GM12878 (cell line): ENCODE measurements around the gene NLGN2.

Source experiments
- CEBPB ChIP-seq, 2 experiments: fragments of 150-350 bp in 1 of 2; IDR thresholded peaks; 2 replicates each; pipeline ENCODE4 v1.6.1; 2012 to 2014; ENCODE audit warnings: low read depth in 2 of 2, low read length in 2 of 2, borderline replicate concordance in 1 of 2, inconsistent platforms in 1 of 2
- EZH2 ChIP-seq: IDR thresholded peaks from 2 replicates; pipeline ENCODE4 v1.6.1; 2012; ENCODE audit warnings: low read depth, mild to moderate bottlenecking, control low read depth, inconsistent platforms, low read length, borderline replicate concordance; ENCODE audit not compliant: control insufficient read depth
- FOS ChIP-seq: IDR thresholded peaks from 3 replicates; pipeline ENCODE4 v1.6.1; 2011; ENCODE audit warnings: borderline replicate concordance; ENCODE audit not compliant: insufficient read length; ENCODE audit errors: extremely low read depth
- NFYA ChIP-seq: IDR thresholded peaks from 2 replicates; pipeline ENCODE4 v1.6.1; 2011; ENCODE audit warnings: low read depth, mild to moderate bottlenecking, low read length, improper control_type of control experiment, borderline replicate concordance
- PML ChIP-seq: IDR thresholded peaks from 2 replicates; pipeline ENCODE4 v1.6.1; 2012; ENCODE audit warnings: low read length, inconsistent platforms
- POLR2A ChIP-seq: IDR thresholded peaks from 2 replicates; pipeline ENCODE4 v1.6.1; 2011; ENCODE audit warnings: low read depth, mild to moderate bottlenecking, low read length
- POLR2AphosphoS5 ChIP-seq: IDR thresholded peaks from 2 replicates; pipeline ENCODE4 v1.6.1; 2011; ENCODE audit warnings: mild to moderate bottlenecking, low read length, inconsistent platforms
- SIN3A ChIP-seq: IDR thresholded peaks from 2 replicates; pipeline ENCODE4 v1.6.1; 2012; ENCODE audit warnings: low read depth, low read length, improper control_type of control experiment
- TCF12 ChIP-seq: IDR thresholded peaks from 2 replicates; pipeline ENCODE4 v1.6.1; 2011; ENCODE audit warnings: low read depth, mild to moderate bottlenecking, low read length
- TF ChIP-seq, protein P1 (sequence below): fragments of 450-650 bp; IDR thresholded peaks from 2 replicates; pipeline ENCODE4 v1.6.1; 2016; ENCODE audit warnings: mild to moderate bottlenecking, moderate library complexity, borderline replicate concordance
- TF ChIP-seq, protein P2 (sequence below): fragments of 450-650 bp; IDR thresholded peaks from 2 replicates; pipeline ENCODE4 v1.6.1; 2016; ENCODE audit warnings: mild to moderate bottlenecking
- TF ChIP-seq, protein P3 (sequence below): fragments of 450-650 bp; IDR thresholded peaks from 2 replicates; pipeline ENCODE4 v1.6.1; 2017; ENCODE audit warnings: low read depth, mild to moderate bottlenecking, moderate library complexity
- TF ChIP-seq, protein P4 (sequence below): IDR thresholded peaks from 2 replicates; pipeline ENCODE4 v1.6.1; 2012; ENCODE audit warnings: low read depth, low read length, improper control_type of control experiment
- TF ChIP-seq, protein P5 (sequence below), 3 experiments: IDR thresholded peaks in 2 of 3; conservative IDR thresholded peaks in 1 of 3; 2 replicates each; pipeline ENCODE4 v1.5.1; 2011; ENCODE audit warnings: low read depth in 3 of 3, low read length in 3 of 3, mild to moderate bottlenecking in 3 of 3, control low read depth in 2 of 3, moderate library complexity in 2 of 3, inconsistent platforms in 1 of 3, mixed read lengths in 1 of 3; ENCODE audit not compliant: control insufficient read depth in 2 of 3, insufficient read depth in 1 of 3; ENCODE audit errors: extremely low read depth in 1 of 3

DNA sequence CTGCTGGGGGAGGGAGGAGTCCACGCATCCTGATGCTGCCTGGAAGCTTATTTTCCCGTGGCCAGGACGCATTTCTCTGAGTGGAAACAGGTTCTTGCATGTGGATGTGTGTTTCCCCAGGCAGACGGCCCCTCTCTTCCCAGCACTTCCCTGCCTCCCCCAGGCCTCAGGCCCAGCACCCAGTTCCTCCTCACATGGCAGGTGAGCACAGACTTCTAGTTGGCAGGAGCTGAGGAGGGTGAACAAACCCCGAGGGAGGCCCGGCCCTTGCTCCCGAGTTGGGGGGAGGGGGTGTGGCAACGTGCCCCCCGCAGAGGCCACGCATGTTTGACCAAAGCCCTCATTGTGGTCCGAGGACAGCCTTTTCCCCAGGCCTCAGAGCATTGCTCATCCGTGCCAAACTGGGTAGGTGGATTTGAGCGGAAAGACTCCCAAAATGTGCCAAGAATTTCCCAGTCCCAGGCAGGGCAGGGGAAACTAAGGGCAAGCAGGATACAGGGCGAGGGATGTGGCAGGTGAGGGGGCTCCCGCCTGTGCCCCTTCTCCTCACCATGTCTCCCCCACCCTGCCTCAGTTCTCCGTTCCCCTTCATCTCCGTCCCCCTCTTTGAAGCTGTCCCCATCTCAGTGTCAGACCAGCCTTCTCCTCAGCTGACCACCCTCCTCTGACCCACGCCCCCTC lies 11.0 kb downstream of the NLGN2 start:
- TF ChIP-seq FOS = no peak
- TF ChIP-seq, protein P1, sequence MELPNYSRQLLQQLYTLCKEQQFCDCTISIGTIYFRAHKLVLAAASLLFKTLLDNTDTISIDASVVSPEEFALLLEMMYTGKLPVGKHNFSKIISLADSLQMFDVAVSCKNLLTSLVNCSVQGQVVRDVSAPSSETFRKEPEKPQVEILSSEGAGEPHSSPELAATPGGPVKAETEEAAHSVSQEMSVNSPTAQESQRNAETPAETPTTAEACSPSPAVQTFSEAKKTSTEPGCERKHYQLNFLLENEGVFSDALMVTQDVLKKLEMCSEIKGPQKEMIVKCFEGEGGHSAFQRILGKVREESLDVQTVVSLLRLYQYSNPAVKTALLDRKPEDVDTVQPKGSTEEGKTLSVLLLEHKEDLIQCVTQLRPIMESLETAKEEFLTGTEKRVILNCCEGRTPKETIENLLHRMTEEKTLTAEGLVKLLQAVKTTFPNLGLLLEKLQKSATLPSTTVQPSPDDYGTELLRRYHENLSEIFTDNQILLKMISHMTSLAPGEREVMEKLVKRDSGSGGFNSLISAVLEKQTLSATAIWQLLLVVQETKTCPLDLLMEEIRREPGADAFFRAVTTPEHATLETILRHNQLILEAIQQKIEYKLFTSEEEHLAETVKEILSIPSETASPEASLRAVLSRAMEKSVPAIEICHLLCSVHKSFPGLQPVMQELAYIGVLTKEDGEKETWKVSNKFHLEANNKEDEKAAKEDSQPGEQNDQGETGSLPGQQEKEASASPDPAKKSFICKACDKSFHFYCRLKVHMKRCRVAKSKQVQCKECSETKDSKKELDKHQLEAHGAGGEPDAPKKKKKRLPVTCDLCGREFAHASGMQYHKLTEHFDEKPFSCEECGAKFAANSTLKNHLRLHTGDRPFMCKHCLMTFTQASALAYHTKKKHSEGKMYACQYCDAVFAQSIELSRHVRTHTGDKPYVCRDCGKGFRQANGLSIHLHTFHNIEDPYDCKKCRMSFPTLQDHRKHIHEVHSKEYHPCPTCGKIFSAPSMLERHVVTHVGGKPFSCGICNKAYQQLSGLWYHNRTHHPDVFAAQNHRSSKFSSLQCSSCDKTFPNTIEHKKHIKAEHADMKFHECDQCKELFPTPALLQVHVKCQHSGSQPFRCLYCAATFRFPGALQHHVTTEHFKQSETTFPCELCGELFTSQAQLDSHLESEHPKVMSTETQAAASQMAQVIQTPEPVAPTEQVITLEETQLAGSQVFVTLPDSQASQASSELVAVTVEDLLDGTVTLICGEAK = no peak
- TF ChIP-seq, protein P2, sequence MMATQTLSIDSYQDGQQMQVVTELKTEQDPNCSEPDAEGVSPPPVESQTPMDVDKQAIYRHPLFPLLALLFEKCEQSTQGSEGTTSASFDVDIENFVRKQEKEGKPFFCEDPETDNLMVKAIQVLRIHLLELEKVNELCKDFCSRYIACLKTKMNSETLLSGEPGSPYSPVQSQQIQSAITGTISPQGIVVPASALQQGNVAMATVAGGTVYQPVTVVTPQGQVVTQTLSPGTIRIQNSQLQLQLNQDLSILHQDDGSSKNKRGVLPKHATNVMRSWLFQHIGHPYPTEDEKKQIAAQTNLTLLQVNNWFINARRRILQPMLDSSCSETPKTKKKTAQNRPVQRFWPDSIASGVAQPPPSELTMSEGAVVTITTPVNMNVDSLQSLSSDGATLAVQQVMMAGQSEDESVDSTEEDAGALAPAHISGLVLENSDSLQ = no peak
- TF ChIP-seq TCF12 = no peak
- no peak for TF ChIP-seq SIN3A
- no peak for TF ChIP-seq POLR2A
- no peak for TF ChIP-seq POLR2AphosphoS5
- no peak for TF ChIP-seq PML
- TF ChIP-seq NFYA = no peak
- no peak for TF ChIP-seq EZH2
- no peak for TF ChIP-seq CEBPB (IDR thresholded peaks at IDR 0.05; ENCODE audit: borderline replicate concordance in 1 of 2, low read depth in 2 of 2, low read length in 2 of 2)
- TF ChIP-seq, protein P3, sequence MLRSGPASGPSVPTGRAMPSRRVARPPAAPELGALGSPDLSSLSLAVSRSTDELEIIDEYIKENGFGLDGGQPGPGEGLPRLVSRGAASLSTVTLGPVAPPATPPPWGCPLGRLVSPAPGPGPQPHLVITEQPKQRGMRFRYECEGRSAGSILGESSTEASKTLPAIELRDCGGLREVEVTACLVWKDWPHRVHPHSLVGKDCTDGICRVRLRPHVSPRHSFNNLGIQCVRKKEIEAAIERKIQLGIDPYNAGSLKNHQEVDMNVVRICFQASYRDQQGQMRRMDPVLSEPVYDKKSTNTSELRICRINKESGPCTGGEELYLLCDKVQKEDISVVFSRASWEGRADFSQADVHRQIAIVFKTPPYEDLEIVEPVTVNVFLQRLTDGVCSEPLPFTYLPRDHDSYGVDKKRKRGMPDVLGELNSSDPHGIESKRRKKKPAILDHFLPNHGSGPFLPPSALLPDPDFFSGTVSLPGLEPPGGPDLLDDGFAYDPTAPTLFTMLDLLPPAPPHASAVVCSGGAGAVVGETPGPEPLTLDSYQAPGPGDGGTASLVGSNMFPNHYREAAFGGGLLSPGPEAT = no peak
- TF ChIP-seq, protein P4, sequence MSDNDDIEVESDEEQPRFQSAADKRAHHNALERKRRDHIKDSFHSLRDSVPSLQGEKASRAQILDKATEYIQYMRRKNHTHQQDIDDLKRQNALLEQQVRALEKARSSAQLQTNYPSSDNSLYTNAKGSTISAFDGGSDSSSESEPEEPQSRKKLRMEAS = no peak
- TF ChIP-seq, protein P5, sequence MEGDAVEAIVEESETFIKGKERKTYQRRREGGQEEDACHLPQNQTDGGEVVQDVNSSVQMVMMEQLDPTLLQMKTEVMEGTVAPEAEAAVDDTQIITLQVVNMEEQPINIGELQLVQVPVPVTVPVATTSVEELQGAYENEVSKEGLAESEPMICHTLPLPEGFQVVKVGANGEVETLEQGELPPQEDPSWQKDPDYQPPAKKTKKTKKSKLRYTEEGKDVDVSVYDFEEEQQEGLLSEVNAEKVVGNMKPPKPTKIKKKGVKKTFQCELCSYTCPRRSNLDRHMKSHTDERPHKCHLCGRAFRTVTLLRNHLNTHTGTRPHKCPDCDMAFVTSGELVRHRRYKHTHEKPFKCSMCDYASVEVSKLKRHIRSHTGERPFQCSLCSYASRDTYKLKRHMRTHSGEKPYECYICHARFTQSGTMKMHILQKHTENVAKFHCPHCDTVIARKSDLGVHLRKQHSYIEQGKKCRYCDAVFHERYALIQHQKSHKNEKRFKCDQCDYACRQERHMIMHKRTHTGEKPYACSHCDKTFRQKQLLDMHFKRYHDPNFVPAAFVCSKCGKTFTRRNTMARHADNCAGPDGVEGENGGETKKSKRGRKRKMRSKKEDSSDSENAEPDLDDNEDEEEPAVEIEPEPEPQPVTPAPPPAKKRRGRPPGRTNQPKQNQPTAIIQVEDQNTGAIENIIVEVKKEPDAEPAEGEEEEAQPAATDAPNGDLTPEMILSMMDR (IDR thresholded peaks at IDR 0.05 in 2 of 3, conservative IDR thresholded peaks at IDR 0.05 in 1 of 3; ENCODE audit: control insufficient read depth in 2 of 3, extremely low read depth in 1 of 3, insufficient read depth in 1 of 3, low read depth in 3 of 3, low read length in 3 of 3) = no peak
